RWPE2 (cell line): ENCODE results near the gene PRTFDC1.

Experiments used
- ATAC-seq: fragments of 200-7000 bp; cut with Tn5 transposase; 3 replicates; pipeline ENCODE4 v1.9.1; 2021; ENCODE audit warnings: low read depth
- DNase-seq: peaks from one replicate; pipeline ENCODE4 v3.0.0-alpha.2; 2020; ENCODE audit warnings: low spot score
- H3K27ac ChIP-seq: fragments of 450-650 bp; 2 replicates; pipeline ENCODE4 v1.5.1; 2017; ENCODE audit warnings: mild to moderate bottlenecking; ENCODE audit not compliant: poor library complexity, severe bottlenecking
- H3K27me3 ChIP-seq: fragments of 250-450 bp; sonication (Bioruptor Pico); 2 replicates; pipeline ENCODE4 v1.5.1; 2021; ENCODE audit warnings: mild to moderate bottlenecking, moderate library complexity; ENCODE audit not compliant: insufficient read depth, poor library complexity, severe bottlenecking
- H3K36me3 ChIP-seq: fragments of 250-450 bp; sonication (Bioruptor Pico); 2 replicates; pipeline ENCODE4 v1.5.1; 2020; ENCODE audit warnings: low read depth, mild to moderate bottlenecking, moderate library complexity
- H3K4me1 ChIP-seq: fragments of 250-450 bp; sonication (Bioruptor Pico); 2 replicates; pipeline ENCODE4 v1.5.1; 2021; ENCODE audit warnings: mild to moderate bottlenecking, moderate library complexity; ENCODE audit not compliant: insufficient read depth, poor library complexity, severe bottlenecking
- H3K4me3 ChIP-seq: fragments of 250-450 bp; sonication (Bioruptor Pico); 2 replicates; pipeline ENCODE4 v1.5.1; 2021; ENCODE audit warnings: mild to moderate bottlenecking, moderate library complexity; ENCODE audit not compliant: severe bottlenecking
- H3K9me3 ChIP-seq: fragments of 250-450 bp; sonication (Bioruptor Pico); 2 replicates; pipeline ENCODE4 v1.5.1; 2021; ENCODE audit warnings: mild to moderate bottlenecking, moderate library complexity; ENCODE audit not compliant: severe bottlenecking
- TF ChIP-seq, protein P1 (sequence below): fragments of 450-650 bp; IDR thresholded peaks from one replicate; pipeline ENCODE4 v1.5.1; 2017; ENCODE audit warnings: mild to moderate bottlenecking, moderate library complexity; ENCODE audit not compliant: poor library complexity, severe bottlenecking

The PRTFDC1 gene

DNA sequence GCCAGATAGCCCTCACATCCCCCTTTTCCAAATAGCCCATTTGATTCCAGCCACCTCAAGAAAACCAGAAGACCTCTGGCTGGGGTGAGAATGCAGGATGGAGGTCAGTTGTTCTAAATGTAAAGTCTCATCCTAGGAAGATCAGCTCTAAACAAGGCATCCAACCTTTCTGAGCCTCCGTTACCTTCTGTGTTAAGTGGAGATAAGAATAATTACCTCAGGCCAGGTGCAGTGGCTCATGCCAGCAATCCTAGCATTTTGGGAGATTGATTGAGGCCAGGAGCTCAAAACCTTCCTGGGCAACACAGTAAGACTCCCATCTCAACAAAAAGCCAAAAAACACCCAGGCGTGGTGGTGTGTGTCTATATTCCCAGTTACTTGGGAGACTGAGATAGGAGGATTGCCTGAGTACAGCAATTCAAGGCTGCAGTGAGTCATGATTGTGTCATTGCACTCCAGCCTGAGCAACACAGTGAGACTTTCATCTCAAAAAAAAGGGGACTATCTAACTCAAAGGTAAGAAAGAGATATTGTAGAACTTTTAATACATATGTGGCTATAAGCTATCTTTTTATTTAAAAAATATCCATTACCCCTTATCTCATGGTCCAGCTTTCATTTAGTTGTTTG is 43.5 kb downstream of the PRTFDC1 start:
- H3K27ac ChIP-seq, result no peak overlapping the region
- no peak overlapping the region for H3K4me3 ChIP-seq
- H3K9me3 ChIP-seq, result no peaks in the 10 kb centered on the region

DNA sequence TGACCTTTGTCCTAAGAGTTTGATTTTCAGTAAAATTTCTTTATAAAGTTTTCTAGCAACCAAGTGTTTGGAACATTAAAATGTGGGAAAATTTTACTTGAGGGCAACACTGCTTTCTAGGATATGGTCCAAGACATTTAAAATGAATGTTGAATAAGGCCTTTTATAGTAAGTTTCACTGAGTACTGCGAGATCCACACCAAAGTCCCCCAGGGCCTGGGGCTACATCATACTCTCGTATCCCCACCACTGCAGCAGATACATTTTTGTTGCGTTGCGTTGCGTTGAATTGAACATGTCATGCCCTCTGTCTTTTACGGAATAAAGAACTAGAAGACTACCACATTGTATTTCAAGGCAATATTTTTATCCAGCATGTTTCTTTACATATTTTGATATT is 44.5 kb downstream of the PRTFDC1 start:
- TF ChIP-seq, protein P1, sequence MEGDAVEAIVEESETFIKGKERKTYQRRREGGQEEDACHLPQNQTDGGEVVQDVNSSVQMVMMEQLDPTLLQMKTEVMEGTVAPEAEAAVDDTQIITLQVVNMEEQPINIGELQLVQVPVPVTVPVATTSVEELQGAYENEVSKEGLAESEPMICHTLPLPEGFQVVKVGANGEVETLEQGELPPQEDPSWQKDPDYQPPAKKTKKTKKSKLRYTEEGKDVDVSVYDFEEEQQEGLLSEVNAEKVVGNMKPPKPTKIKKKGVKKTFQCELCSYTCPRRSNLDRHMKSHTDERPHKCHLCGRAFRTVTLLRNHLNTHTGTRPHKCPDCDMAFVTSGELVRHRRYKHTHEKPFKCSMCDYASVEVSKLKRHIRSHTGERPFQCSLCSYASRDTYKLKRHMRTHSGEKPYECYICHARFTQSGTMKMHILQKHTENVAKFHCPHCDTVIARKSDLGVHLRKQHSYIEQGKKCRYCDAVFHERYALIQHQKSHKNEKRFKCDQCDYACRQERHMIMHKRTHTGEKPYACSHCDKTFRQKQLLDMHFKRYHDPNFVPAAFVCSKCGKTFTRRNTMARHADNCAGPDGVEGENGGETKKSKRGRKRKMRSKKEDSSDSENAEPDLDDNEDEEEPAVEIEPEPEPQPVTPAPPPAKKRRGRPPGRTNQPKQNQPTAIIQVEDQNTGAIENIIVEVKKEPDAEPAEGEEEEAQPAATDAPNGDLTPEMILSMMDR, result no peak
- H3K9me3 ChIP-seq, result no peaks in the 10 kb centered on the region
- DNase-seq (no peak), ATAC-seq (no peak)
- H3K27me3 ChIP-seq, result no peaks in the 10 kb centered on the region
- no peak overlapping the region for H3K27ac ChIP-seq
- peaks cover 9% of the 10 kb centered on the region for H3K4me1 ChIP-seq
- H3K4me3 ChIP-seq, result no peak overlapping the region
- H3K36me3 ChIP-seq, result no peaks in the 10 kb centered on the region

More for the DNA sequence above, 43.5 kb downstream of the PRTFDC1 start:
- ATAC-seq (peak; percentile 96), DNase-seq (no peak)
- Histone ChIP-seq H3K27me3 (no peaks in the 10 kb centered on the region), H3K4me1 (peaks cover 9% of the 10 kb centered on the region), H3K36me3 (no peaks in the 10 kb centered on the region)
- TF ChIP-seq, protein P1, result no peak

DNA sequence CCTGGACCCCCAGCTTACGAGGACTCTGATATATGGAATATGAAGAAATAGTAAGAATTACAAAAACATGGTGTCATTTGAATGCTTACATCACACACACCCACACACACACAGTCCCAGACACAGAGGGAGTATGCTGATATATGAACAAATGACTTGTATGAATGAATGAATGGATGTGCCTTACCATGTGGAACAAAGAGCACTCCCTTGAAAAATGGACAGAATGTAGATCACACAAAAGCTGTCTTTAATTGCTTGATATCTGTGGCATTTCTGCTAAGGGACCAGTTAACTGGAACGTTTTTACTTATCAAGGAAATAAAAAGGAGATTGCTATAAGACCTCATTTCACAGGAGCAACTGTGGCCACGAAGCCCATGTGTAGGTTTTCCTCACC is 46.0 kb downstream of the PRTFDC1 start:
- ATAC-seq (no peak), DNase-seq (no peak)
- H3K9me3 ChIP-seq, result no peaks in the 10 kb centered on the region
- no peaks in the 10 kb centered on the region for H3K36me3 ChIP-seq
- TF ChIP-seq, protein P1, result no peak
- no peaks in the 10 kb centered on the region for H3K27me3 ChIP-seq
- peaks cover 21% of the 10 kb centered on the region for H3K4me1 ChIP-seq
- no peak overlapping the region for H3K4me3 ChIP-seq
- no peak overlapping the region for H3K27ac ChIP-seq

DNA sequence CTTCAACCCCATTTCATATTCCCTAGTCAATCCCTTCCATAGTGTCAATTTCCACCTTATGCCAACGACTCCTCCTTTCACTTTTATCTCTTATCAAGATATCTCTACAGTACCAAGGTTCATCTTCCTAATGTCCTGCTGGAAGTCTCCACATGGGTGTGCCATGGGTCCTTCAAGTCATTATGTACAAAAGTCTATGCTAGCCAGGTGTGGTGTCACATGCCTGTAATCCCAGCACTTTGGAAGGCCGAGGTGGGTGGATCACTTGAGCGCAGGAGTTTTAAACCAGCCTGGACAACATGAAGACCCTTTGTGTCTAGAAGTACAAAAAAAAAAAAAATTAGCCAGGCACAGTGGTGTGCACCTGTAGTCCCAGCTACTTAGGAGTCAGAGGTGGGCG is 47.6 kb downstream of the PRTFDC1 start:
- no peak overlapping the region for H3K4me3 ChIP-seq
- TF ChIP-seq, protein P1, result no peak
- no peaks in the 10 kb centered on the region for H3K27me3 ChIP-seq
- no peaks in the 10 kb centered on the region for H3K36me3 ChIP-seq
- no peaks in the 10 kb centered on the region for H3K9me3 ChIP-seq
- no peak for ATAC-seq
- H3K4me1 ChIP-seq, result peaks cover 24% of the 10 kb centered on the region
- DNase-seq, result no peak
- H3K27ac ChIP-seq, result no peak overlapping the region

DNA sequence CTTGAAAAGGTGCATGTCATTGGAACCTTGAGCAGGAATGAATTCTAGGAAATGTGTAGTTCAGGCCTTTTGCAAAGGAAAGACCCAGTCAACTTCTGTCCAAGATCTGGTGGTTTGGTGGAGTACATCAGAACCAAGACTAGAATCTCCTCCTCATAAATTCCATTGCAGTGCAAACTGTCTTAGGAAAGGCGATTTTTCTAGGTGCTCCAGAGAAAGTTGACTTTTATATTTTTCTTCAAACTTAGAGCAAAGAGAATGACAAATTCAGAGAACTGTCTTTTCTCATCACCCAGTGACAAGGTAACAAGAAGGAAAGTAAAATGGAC is 50.0 kb downstream of the PRTFDC1 start:
- H3K4me3 ChIP-seq, result no peak overlapping the region
- no peaks in the 10 kb centered on the region for H3K9me3 ChIP-seq
- no peak for DNase-seq
- TF ChIP-seq, protein P1, result no peak
- no peaks in the 10 kb centered on the region for H3K36me3 ChIP-seq
- ATAC-seq, result peak; percentile 10
- peak overlapping the region; percentile 57 for H3K27ac ChIP-seq
- H3K4me1 ChIP-seq, result peaks cover 21% of the 10 kb centered on the region
- H3K27me3 ChIP-seq, result no peaks in the 10 kb centered on the region
